ENCODE results near the gene COMMD9. TPM values are rescaled to one million over a fixed set of nuclear protein-coding genes. Genes with fewer than 3 reads are reported as not detected.

COMMD9 gene
- total RNA-seq, 1 donor from 2014 or later = 22.6 TPM

- no peak for DNase-seq (ENCODE audit: extremely low spot score in 2 of 2)
- no peak overlapping the region for H3K27ac ChIP-seq
- no peaks in the 10 kb centered on the region for H3K4me1 ChIP-seq
- no peaks in the 10 kb centered on the region for H3K9me3 ChIP-seq
- TF ChIP-seq POLR2AphosphoS5 (IDR thresholded peaks at IDR 0.05; ENCODE audit: insufficient read depth in 1 of 2, low read depth in 1 of 2) (no peak), POLR2A (IDR thresholded peaks at IDR 0.05) (no peak)
- TF ChIP-seq, protein P1, sequence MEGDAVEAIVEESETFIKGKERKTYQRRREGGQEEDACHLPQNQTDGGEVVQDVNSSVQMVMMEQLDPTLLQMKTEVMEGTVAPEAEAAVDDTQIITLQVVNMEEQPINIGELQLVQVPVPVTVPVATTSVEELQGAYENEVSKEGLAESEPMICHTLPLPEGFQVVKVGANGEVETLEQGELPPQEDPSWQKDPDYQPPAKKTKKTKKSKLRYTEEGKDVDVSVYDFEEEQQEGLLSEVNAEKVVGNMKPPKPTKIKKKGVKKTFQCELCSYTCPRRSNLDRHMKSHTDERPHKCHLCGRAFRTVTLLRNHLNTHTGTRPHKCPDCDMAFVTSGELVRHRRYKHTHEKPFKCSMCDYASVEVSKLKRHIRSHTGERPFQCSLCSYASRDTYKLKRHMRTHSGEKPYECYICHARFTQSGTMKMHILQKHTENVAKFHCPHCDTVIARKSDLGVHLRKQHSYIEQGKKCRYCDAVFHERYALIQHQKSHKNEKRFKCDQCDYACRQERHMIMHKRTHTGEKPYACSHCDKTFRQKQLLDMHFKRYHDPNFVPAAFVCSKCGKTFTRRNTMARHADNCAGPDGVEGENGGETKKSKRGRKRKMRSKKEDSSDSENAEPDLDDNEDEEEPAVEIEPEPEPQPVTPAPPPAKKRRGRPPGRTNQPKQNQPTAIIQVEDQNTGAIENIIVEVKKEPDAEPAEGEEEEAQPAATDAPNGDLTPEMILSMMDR (IDR thresholded peaks at IDR 0.05) = no peak
- H3K4me3 ChIP-seq = no peak overlapping the region
- intact Hi-C loops (cut with DNase I) = no loop called here
- no peaks in the 10 kb centered on the region for H3K27me3 ChIP-seq
- H3K36me3 ChIP-seq = peaks cover 0 to 51% of the 10 kb centered on the region in 2 donors
Measured at GRCh38 chr11:36271794-36272407, 17.3 kb downstream of the COMMD9 start.

DNA sequence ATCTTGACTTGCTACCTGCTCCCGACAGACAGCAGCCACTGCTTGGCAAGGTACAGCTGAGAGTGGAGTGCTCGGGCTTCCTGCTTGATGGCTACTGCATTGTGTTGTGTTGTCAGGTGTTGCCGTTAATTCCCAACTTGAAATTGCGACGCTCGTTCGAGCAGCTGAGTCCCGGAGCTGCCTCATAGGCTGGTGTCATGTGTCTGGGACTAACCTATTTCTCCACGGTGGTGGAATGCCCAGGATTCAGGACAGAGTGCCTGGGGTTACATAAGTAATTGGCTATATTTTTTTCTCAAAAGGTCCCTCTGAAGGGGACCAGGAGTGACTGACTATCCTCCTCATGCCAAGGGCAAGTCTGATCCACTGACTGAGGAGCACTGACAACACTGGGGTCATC lies 18.5 kb downstream of the COMMD9 start:
- Histone ChIP-seq H3K4me1 (no peaks in the 10 kb centered on the region), H3K27me3 (no peaks in the 10 kb centered on the region), H3K4me3 (no peak overlapping the region), H3K36me3 (peaks cover 0 to 44% of the 10 kb centered on the region in 2 donors), H3K27ac (no peak overlapping the region), H3K9me3 (no peaks in the 10 kb centered on the region)
- intact Hi-C loops (cut with DNase I) = no loop called here
- no peak for DNase-seq (ENCODE audit: extremely low spot score in 2 of 2)
- TF ChIP-seq, protein P1 (IDR thresholded peaks at IDR 0.05) = no peak
- TF ChIP-seq POLR2AphosphoS5 (IDR thresholded peaks at IDR 0.05; ENCODE audit: insufficient read depth in 1 of 2, low read depth in 1 of 2) (no peak), POLR2A (IDR thresholded peaks at IDR 0.05) (no peak)

GRCh38 chr11:36268337-36268985 lies 20.8 kb downstream of the COMMD9 start:
- intact Hi-C loops (cut with DNase I) = loop anchor here (10.0 kb wide), 1 partner anchor 454 kb away; no protein-coding TSS in a partner anchor
- H3K4me3 ChIP-seq = no peak overlapping the region
- peaks cover 0 to 28% of the 10 kb centered on the region in 2 donors for H3K36me3 ChIP-seq
- TF ChIP-seq POLR2AphosphoS5 (IDR thresholded peaks at IDR 0.05; ENCODE audit: insufficient read depth in 1 of 2, low read depth in 1 of 2) (no peak), POLR2A (IDR thresholded peaks at IDR 0.05) (no peak)
- TF ChIP-seq, protein P1 (IDR thresholded peaks at IDR 0.05) = no peak
- no peaks in the 10 kb centered on the region for H3K27me3 ChIP-seq
- H3K4me1 ChIP-seq = no peaks in the 10 kb centered on the region
- no peak overlapping the region for H3K27ac ChIP-seq
- DNase-seq (ENCODE audit: extremely low spot score in 2 of 2) = no peak
- H3K9me3 ChIP-seq = no peaks in the 10 kb centered on the region

DNA sequence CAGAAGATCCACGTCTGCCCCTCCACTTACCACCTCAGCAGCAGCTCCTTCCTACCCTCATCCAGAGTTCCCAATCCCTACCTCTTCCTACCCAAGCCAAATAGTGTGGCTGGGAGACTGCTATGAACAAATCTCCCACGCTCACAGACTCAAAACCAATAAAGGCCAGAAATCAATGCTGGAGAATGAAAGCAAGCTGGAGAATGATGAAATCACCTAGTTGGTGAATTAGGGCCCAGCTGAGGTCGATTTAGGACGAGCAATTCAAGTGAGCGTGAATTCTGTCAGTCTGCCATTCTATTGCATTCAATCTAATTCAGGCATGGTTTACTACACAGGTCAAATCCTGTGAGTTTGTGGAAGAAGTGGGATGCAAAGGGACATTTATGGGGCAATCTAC lies 22.5 kb downstream of the COMMD9 start:
- TF ChIP-seq POLR2A (IDR thresholded peaks at IDR 0.05) (no peak), POLR2AphosphoS5 (IDR thresholded peaks at IDR 0.05; ENCODE audit: insufficient read depth in 1 of 2, low read depth in 1 of 2) (no peak)
- Histone ChIP-seq H3K4me1 (no peaks in the 10 kb centered on the region), H3K27me3 (no peaks in the 10 kb centered on the region), H3K9me3 (no peaks in the 10 kb centered on the region), H3K36me3 (peaks cover 0 to 13% of the 10 kb centered on the region in 2 donors), H3K27ac (no peak overlapping the region), H3K4me3 (no peak overlapping the region)
- no peak for DNase-seq (ENCODE audit: extremely low spot score in 2 of 2)
- intact Hi-C loops (cut with DNase I) = loop anchor here (10.0 kb wide), 1 partner anchor 452 kb away; no protein-coding TSS in a partner anchor

DNA sequence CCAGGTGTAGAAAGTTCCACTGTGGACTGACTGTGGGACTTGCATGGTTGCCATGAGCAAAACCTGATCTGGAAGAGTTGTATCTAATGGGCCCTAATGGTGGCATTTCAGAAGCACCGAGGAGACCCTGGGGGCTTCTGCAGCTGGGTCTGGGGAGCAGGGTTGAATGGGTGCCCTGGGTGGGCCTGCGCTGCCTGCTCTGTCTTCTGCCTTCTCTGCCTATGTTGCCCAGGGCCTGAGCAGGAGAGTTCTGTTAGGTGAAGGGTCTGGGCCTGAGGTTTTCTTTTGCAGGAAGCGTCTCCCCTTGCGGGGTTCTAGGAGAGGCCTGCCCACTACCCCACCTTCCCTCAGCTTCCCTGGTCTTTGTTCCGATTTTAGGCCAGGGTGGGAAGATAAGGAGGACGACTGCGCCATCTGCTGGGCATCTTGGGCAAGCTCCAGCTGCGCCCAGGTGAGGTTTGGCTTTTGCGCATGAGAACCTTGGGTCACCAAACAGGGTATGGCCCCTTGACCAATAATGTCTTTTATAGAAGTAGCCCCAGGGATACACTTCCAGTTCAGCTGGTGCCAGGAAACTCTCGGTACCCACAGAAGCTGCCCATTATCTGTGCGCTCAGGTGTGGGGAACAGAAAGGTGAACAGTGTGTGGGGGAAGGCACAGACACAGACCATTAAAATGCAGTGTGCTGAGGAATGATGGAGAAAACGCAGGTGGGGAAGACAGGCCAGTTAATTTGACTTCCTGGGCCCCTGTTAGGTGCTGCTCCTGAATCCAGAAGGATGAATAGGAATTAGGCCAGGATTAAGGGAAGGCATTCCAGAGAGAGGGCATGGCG lies 23.2 kb downstream of the COMMD9 start:
- H3K9me3 ChIP-seq = no peaks in the 10 kb centered on the region
- no peaks in the 10 kb centered on the region for H3K27me3 ChIP-seq
- peaks cover 0 to 6% of the 10 kb centered on the region in 2 donors for H3K36me3 ChIP-seq
- no peak overlapping the region for H3K27ac ChIP-seq
- no peak for DNase-seq (ENCODE audit: extremely low spot score in 2 of 2)
- intact Hi-C loops (cut with DNase I) = loop anchor here (10.0 kb wide), 1 partner anchor 451 kb away; no protein-coding TSS in a partner anchor
- H3K4me1 ChIP-seq = no peaks in the 10 kb centered on the region
- TF ChIP-seq POLR2A (IDR thresholded peaks at IDR 0.05) = no peak
- TF ChIP-seq, protein P1 (IDR thresholded peaks at IDR 0.05) = peak; percentile 25 to 82 (median 81)
- H3K4me3 ChIP-seq = no peak overlapping the region
